ELF-1 (cell line): Measurements from ENCODE around the gene CAMSAP3.
A peak's percentile ranks its signal among the peaks of the same experiment; 100 is the strongest.

ENCODE experiments used
- DNase-seq: peaks from one replicate; pipeline ENCODE4 v3.0.0-alpha.2; 2016; ENCODE audit warnings: low read depth, low spot score

Gene CAMSAP3

DNA sequence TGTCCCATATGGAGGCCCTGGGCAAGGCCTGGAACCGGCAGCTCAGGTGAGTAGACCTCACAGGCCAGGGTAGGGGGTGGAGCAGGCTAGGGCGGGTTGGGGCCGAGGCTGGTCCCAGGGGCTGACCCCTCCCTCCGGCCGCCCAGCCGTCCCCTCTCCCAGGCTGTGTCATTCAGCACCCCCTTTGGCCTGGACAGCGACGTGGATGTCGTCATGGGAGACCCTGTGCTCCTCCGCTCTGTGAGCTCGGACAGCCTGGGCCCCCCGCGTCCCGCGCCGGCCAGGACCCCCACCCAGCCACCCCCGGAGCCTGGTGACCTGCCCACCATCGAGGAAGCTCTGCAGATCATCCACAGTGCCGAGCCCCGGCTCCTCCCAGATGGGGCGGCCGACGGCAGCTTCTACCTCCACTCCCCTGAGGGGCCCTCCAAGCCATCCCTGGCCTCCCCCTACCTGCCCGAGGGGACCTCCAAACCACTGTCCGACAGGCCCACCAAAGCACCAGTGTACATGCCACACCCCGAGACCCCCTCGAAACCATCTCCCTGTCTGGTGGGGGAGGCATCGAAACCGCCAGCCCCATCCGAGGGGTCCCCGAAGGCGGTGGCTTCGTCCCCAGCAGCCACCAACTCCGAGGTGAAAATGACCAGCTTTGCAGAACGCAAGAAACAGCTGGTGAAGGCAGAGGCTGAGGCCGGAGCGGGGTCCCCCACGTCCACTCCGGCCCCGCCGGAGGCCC lies 16.0 kb downstream of the CAMSAP3 start:
- no peak for DNase-seq

DNA sequence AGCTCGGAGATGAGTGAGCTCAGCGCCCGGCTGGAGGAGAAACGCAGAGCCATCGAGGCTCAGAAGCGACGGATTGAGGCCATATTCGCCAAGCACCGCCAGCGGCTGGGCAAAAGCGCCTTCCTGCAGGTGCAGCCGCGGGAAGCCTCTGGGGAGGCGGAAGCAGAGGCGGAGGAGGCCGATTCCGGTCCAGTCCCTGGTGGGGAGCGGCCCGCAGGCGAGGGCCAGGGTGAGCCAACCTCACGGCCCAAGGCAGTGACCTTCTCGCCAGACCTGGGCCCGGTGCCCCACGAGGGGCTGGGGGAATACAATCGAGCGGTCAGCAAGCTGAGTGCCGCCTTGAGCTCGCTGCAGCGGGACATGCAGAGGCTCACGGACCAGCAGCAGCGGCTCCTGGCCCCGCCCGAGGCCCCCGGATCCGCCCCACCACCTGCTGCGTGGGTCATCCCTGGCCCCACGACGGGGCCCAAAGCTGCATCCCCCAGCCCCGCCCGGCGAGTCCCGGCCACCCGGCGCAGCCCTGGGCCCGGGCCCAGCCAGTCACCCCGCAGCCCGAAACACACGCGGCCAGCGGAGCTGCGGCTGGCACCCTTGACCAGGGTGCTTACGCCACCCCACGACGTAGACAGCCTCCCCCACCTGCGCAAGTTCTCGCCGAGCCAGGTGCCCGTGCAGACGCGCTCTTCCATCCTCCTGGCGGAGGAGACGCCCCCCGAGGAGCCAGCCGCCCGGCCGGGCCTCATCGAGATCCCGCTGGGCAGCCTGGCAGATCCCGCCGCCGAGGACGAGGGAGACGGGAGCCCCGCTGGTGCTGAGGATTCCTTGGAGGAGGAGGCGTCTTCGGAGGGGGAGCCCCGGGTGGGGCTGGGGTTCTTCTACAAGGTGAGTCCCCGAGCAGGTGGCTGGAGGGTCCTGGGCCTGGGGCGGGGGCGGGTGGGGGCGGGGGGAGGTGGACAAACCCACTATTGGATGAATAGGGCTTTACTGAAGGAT lies 16.9 kb downstream of the CAMSAP3 start:
- no peak for DNase-seq

DNA sequence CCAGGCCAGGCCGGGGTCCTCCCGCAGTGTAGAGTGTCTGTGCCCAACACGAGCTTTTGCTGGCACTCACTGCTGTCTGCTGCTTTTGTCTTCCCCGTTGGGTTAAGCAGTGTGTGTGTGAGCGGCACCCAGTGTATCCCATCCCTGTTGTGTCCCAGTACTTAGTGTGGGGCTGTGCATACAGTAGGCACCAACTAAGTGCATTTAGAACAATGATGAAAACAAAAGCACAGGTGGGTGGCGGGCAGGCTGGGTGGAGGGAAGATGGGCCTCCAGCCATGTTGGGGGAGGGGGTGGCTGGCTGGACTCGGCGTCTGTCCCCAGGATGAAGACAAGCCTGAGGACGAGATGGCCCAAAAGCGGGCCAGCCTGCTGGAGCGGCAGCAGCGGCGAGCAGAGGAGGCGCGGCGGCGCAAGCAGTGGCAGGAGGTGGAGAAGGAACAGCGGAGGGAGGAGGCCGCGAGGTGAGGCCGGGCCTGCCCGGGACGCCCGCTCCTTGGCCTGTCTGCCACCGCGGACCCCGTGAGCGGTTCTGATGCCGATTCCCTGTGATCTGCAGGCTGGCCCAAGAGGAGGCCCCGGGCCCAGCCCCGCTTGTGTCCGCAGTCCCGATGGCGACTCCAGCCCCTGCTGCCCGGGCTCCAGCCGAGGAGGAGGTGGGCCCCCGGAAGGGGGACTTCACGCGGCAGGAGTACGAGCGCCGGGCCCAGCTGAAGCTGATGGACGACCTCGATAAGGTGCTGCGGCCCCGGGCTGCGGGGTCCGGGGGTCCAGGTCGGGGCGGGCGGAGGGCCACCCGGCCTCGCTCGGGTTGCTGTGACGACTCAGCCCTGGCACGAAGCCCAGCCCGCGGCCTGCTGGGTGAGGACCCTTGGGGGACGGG lies 19.4 kb downstream of the CAMSAP3 start:
- no peak for DNase-seq

DNA sequence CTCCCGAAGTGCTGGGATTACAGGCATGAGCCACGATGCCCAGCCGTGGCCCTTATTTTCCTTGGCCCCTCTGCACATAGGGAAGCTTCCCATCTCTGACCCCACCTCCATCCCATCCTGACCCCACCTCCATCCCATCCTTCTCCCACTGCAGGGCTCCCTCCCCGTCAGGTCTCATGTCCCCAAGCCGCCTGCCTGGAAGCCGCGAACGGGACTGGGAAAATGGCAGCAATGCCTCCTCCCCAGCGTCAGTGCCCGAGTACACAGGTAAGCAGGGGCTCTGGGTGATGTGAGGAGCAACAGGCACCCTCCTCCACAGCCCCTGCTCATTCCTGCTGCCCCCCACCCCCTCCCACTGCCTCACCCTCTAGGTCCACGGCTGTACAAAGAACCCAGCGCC lies 21.5 kb downstream of the CAMSAP3 start:
- no peak for DNase-seq

DNA sequence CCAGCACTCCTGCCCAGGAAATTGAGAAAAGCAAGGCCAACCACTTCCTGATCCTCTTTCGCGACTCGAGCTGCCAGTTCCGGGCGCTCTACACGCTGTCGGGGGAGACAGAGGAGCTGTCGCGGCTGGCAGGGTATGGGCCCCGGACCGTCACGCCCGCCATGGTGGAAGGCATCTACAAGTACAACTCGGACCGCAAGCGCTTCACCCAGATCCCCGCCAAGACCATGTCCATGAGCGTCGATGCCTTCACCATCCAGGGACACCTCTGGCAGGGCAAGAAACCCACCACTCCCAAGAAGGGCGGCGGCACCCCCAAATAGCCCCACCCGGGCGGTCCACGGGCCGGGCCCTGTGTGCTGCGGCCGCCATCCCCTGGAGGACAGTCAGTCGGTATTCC lies 22.1 kb downstream of the CAMSAP3 start:
- no peak for DNase-seq

DNA sequence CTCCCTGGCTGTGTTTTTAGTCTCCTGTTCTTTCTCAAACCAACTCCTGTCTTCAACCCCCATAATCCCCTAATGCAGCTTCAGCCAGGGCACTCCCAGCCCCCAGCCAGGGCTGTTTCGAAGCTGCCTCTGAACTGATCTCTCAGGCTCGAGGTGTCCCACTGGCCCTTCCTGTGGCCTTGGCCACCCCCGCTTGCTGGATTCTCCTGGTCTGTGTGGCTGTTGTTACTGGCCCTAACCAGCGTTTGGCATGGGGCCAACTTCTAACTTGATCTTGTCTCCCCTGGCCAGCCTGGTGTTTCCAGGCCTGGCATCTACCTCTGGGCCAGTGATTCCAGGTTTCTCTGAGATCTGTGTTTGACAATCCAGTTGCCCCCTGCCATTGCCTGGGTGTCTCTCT lies 22.7 kb downstream of the CAMSAP3 start:
- DNase-seq: no peak

DNA sequence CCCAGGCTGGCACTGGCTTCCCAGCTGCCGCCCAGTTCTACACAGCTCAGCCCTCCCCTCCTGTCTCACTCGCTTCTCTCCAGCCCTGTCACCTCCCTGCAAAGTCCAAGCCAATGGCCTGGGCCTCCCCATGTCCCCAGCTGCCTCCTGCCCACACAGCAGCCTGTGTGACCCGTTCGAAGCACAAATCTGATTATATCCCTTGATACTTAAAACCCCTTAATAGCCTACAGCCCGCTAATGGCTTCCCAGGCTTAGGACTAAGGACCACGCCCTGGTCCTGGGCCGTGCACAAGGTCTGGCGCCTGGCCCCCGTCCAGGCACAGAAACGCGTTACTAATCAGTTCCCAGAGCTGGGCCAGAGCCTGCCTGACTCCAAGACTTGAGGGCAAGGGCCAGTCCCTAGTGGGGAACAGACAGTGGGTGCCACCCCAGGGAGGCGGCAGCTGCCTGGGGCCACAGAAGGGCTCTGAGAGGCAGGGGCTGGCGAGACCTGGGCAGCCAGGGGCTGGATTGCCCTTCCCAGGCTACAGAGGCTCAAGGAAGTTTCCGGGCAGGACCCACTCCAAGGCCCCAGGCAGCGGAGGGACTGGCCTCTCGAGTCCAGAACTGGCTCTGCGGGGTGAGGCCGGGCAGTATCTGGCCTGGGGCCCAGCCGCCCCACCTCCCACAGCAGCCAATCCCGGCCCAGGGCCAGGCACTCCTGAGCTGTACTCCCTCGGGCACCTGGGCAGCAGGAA lies 23.3 kb downstream of the CAMSAP3 start:
- peak; percentile 58 for DNase-seq

DNA sequence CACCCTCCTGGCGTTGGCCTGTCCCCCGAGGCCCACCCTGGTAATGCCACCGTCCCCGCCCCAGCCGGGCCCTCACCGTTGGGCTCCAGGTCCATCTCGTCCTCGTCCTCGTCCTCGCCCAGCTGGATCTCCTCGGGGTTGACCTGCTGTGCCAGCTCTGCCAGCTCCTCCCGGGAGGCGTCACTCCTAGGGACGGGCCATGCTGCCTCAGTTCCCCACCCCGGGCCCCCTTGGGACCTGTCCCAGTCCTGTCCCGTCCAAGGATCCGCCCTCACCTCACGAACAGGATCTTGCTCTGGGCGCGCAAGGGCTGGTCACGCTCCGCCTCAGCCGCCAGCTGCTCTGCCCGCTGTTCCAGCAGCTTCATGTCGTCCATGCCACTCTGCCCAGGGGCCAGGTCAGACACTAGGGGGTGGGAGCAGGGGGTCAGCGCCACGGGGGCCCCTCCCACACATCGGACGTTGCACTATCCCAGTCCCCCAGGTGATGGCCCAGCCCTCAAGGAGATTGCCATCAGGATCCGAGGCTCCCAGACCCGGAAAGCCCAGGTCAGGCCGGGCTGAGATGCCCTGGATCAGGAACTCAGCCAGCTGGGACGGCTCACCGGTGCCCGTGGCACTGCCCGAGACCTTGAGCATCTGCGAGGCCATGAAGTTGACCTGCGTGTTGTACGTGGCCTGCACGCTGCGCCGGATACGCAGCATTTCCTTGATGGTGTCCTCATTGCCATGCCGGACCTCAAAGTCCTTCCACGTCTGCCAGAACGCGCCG lies 24.2 kb downstream of the CAMSAP3 start:
- no peak for DNase-seq

DNA sequence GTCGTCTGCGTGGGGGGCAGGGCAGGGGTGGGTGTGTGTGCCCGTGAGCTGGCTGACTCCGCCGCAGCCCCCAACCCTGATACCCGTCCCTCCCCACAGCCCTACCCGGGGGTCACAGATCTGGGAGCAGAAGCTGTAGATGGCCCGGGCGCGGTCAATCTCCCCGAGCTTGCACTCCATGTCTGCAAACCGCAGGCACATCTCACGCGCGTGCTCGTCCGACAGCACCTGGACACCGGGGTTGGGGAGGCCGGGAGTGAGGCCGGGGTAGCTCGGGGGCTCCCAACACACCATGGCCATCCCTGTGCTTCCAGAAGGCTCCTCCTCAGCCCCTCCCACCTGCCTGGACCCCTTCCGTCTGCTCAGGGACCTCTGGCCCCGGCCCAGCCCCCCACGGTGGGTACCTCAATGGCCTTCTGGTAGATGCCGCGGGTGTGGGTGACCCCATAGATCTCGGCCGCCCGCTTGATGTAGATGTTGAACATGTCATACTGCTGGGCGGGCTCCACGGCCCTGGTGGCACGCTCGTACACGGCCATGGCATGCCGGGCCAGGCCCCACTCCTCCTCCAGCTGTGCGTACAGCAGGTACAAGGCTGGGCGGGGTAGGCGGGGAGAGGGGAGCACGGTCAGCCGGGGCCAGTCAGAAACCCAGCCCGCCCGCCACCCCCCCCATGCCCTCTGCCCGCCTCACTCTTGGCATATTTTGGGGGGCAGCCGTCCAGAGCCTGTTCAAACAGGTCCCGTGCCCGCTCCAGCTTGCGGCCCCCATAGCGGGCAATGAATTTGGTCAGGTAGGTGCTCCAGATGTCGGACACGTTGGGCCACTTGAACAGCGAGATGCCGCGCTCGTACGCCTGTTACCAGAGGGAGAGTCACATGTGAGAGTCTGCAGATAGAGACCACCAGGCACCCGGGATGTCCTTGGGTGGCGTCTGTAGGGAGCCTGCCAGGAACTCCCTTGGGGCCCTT lies 25.1 kb downstream of the CAMSAP3 start:
- DNase-seq: no peak

DNA sequence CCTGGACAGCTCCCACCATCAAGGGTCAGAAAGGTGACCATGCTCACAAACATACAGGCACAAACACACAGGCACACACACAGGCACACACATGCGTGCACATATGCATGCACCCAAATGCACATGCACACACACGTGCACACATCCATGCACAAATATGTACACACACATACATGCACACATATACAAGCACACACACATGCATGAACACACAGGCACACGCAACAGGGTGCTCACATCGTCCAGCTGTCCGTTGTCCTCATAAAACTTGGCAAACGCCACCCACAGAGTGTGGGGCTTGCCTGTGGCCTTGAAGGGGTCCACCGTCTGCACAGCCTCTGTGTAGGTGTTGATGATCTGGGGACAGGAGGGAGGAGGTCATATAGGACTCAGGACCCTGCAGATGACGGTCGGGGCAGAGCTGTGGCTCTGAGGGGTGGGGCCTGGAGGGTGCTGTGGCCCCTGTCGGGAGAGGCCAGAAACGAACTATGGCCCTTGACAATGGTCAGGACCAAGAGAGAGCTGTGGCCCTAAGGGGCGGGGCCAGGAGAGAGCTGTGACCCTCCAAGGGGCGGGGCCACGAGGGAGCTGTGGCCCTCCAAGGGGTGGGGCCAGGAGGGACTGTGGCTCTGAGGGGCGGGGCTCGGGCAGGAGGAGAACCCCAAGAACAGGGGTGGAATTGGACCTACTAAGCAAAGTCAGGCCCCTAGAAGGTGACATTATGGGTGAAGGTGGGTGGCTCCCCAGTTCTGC lies 27.4 kb downstream of the CAMSAP3 start:
- DNase-seq: no peak

DNA sequence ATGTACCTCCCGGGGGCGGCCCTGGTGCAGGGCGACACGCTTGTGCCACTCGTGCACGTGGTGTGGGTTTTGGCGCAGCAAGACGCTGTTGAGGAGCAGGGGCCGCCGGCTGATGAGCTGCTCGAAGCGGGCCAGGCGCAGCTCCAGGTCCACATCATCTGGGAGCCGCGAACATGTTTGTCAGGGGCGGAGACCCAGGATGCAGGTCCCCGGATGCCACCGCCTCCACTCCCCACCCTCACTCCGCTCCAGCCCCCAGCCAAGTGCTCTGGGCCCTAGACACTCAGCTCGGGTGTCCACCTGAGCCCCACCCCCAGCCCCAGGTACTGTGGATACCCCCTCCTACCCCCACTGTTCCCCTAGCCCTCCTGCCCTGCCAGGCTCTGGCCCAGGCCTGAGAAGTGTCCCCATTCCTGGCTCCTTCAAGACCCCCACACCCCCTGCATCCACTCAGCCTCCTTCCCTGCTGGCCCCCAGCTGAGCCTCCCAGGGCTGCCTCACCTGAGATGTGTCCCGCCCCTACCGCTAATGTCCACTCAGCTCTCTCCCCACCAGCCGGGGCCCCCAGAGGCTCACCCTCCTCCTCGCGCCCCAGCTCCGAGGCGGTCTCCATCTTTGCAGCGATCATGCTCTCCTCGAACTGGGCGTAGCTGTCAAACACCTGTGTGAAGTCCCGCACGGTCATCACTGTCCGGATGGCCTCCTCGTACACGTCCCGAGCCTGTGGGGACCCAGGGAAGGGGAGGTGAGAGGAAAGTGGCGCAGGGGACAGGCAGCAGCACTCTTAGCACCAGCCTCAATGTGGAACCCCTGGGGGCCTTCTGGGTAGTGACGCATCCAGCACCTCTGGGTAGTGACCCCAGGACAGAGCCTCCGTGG lies 28.3 kb downstream of the CAMSAP3 start:
- DNase-seq: no peak

DNA sequence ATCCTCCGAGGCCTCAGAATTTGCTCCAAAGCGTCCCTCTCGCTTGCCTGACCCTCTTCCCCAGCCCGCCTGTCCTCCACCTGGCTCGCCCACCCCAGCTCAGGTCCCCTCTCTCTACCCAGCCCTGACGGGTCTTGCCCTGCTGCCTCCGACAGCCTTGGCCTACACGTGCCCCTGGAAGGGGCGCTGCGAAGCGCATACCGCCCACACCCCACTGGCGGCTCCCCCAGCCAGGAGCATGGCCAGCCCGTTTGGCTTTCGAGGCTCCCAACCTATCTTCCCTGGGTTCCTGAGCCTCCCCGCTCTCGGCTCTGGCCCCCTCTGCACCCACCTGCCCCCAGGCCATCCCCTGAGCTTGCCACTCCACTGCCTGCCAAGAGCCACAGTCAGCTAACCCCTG lies 29.1 kb downstream of the CAMSAP3 start:
- DNase-seq: no peak

DNA sequence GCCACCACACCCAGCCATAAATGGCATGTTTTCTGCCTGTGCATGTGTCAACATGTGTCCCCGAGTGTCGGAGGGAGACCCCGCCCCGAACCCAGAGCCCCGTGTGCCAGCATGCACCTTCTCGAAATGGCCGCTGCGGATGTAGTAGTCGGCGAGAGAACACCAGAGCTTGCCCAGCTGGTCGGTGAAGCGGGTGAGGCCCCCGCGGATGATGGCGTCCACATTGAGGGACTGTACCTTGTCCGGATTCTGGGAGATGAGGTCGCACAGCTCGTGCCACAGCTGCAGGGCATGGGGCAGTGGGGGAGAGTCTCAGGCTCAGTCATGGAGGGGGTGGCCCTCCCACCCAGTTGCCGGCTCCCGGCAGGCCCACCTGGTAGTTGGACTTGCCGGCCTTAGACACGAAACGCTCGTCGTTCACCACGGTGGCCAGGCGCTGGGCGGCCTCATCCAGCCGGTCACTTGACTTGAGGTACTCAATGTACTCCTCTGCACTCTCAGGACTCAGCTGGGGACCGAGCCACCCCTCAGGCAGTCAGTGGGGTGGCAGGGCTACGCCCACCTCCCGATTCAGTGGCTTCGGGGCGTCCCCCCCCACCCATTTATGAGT lies 30.2 kb downstream of the CAMSAP3 start:
- no peak for DNase-seq

DNA sequence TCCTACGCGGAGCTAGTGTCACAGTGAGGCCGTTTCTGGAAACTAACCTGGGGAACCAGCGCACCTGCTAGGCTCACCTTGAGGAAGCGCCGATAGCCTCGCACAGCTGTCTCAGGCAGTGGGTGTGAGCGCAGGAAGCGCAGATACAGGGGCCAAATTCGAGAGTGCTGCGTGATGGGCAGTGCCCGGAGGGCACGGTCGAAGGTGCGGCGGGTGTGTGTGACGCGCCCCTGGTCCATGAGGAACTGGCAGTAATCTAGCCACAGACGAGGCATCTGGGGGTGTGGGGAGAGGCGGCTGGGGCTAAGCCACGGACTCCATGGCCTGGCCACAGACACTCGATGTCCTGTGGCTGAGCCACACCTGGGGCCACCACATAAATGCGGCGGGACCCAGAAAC lies 31.5 kb downstream of the CAMSAP3 start:
- DNase-seq: no peak

DNA sequence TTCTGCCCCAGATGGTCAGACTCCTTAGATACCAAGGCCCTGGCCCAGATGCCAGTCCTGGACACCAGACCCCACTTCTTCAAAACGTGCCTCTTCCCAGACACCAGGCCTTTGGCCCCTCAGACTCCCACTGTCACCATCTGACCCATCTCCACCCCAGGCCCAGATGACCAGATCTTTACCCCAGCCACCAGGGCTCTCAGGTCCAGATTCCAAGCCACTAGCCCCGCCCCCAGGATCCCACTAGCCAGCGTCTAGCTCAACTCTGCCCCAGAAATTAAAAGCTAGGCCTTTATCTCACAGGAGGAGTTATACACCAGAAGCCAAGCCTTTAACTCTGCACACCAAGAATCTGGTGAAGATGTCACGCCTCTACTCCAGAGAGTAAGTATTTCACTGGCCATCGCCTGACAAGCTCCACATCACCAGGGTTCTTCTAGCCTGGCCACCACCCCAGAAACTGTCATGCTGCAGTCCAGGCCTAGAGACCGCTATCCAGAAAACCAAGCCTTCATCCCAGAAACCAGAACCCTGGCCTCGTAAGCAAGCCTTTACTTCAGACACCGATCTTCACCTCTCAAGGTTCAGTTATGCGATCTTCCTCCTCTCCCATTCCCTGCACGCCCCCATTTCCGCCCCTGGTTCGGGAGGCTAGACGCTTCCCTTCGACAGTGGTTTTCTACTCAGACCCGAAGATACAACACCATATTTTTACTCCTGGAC lies 33.1 kb downstream of the CAMSAP3 start:
- no peak for DNase-seq

DNA sequence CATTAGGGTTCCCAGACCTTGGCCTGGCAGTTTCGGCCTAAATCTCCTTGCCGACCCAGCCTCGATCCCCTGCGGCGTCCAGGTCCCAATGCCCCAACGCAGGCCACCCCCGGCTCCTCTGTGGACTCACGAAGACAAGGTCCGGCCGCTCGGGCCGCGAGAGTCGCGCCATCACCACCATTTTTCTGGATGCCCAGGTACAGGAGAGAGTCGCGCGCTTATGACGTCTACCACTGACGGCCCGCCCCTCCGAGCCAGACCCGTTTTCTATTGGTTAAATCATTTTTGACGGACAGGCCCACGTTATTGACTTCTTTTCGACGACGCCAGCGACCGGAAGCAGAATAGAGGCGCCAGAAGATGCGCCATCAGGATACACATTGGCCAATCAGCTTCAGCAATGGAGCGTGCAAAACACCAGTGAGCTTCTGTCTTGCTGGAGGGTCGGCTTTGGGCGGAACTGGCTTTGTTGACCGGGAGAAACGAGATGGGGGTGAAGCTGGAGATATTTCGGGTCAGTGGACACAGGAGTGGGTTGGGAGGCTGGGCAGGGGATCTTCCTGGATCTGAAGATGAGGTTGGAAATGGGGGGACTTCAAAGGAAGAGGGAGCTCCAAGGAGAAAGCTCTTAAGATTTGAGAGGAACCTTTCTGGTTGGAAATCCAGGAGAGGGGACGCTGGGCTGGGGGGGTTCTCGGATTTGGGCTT lies 33.8 kb downstream of the CAMSAP3 start, which contains the start of the genes PET100 and XAB2:
Gene PET100, plus strand, starts transcription at position 447 of the 708 bp plus-strand sequence. Its CDS starts 41 bp downstream, at position 488.
Gene XAB2, minus strand, starts transcription at position 199 of the 708 bp plus-strand sequence. Its CDS starts 18 bp downstream, at position 181.
- peak; percentile 99 for DNase-seq
